Stimulated activated CD8-positive, alpha-beta memory T cell treated with anti-CD3 and anti-CD28 coated beads, Interleukin-4, amount 100 ng/mL, for 24 hours (primary cell): ENCODE measurements around the gene DUS1L.

Source experiments
- DNase-seq: peaks from one replicate; pipeline ENCODE4 v3.0.0-alpha.2; 2020; ENCODE audit warnings: low read depth

The DUS1L gene

GRCh38 chr17:82087961-82088837, 22.6 kb upstream of the DUS1L start:
- DNase-seq: no peak

GRCh38 chr17:82086941-82087906, 21.6 kb upstream of the DUS1L start:
- DNase-seq: no peak

GRCh38 chr17:82085931-82086764, 20.5 kb upstream of the DUS1L start:
- DNase-seq: no peak

- no peak for DNase-seq
Measured at GRCh38 chr17:82085031-82085861, 19.6 kb upstream of the DUS1L start.

GRCh38 chr17:82084373-82085030, 18.9 kb upstream of the DUS1L start:
- no peak for DNase-seq

- DNase-seq: no peak
Measured at GRCh38 chr17:82083533-82084359, 18.1 kb upstream of the DUS1L start.

- no peak for DNase-seq
Measured at GRCh38 chr17:82083009-82083408, 17.4 kb upstream of the DUS1L start.

- DNase-seq: no peak
Measured at GRCh38 chr17:82082456-82082855, 16.9 kb upstream of the DUS1L start.

GRCh38 chr17:82081966-82082365, 16.4 kb upstream of the DUS1L start:
- no peak for DNase-seq

GRCh38 chr17:82081546-82081945, 15.9 kb upstream of the DUS1L start:
- no peak for DNase-seq

GRCh38 chr17:82080789-82081464, 15.3 kb upstream of the DUS1L start:
- no peak for DNase-seq

- no peak for DNase-seq
Measured at GRCh38 chr17:82080048-82080788, 14.6 kb upstream of the DUS1L start.

- no peak for DNase-seq
Measured at GRCh38 chr17:82079001-82079677, 13.5 kb upstream of the DUS1L start.

GRCh38 chr17:82078433-82078832, 12.8 kb upstream of the DUS1L start:
- DNase-seq: no peak

GRCh38 chr17:82077617-82078358, 12.2 kb upstream of the DUS1L start:
- DNase-seq: no peak

- DNase-seq: no peak
Measured at GRCh38 chr17:82076785-82077591, 11.4 kb upstream of the DUS1L start.
